SH-SY5Y (cell line): Measurements from ENCODE around the gene ENKD1.

Source experiments
- GATA2 ChIP-seq: IDR thresholded peaks from 2 replicates; pipeline ENCODE4 v1.6.1; 2011; ENCODE audit warnings: mild to moderate bottlenecking, low read depth, low read length
- GATA3 ChIP-seq: IDR thresholded peaks from 2 replicates; pipeline ENCODE4 v1.6.1; 2011; ENCODE audit warnings: low read depth, mild to moderate bottlenecking, low read length, moderate library complexity

DNA sequence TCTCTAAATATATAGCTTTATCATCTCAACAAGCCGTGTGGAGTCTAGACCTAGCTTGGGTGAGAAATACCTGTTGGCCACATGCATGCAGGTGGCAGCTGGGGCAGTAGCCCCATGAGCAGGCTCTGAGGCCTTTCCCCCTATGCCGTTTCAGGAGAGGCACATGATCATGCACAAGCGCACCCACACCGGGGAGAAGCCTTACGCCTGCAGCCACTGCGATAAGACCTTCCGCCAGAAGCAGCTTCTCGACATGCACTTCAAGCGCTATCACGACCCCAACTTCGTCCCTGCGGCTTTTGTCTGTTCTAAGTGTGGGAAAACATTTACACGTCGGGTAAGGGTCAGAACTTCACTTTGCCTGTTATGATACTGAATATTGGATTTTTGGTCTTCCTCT lies 38.3 kb downstream of the ENKD1 start:
- no peak for TF ChIP-seq GATA2
- no peak for TF ChIP-seq GATA3
